H1 (cell line): ENCODE results near the gene NRDE2. TPM values are rescaled to one million over a fixed set of nuclear protein-coding genes. Genes with fewer than 3 reads are reported as not detected.

Experiments used
- CTCF ChIA-PET: fragments of 300-600 bp; sonication (Branson Sonifier 250); formaldehyde crosslinking; loops from one replicate; lab custom pipeline; 2021; ENCODE audit not compliant: partially characterized antibody; lab: Charles Lee
- POLR2A ChIA-PET: fragments of 300-600 bp; sonication (Branson Sonifier 250); formaldehyde crosslinking; loops from one replicate; lab custom pipeline; 2021; ENCODE audit warnings: inconsistent platforms; ENCODE audit not compliant: partially characterized antibody; lab: Charles Lee
- DNase-seq, 2 experiments: peaks; one replicate each; pipeline versions ENCODE4 v3.0.0 to v3.0.0-alpha.2; 2010 to 2022; ENCODE audit warnings: low spot score in 2 of 2, low read depth in 1 of 2, mixed read lengths in 1 of 2
- FAIRE-seq: peaks from 2 replicates; lab custom pipeline; 2011; peaks lifted over from hg19 to GRCh38; lab: Jason Lieb, UNC
- H2AFZ ChIP-seq: 2 replicates; pipeline ENCODE4 v1.8.1; 2012; ENCODE audit warnings: low read length, inconsistent platforms
- H2AK5ac ChIP-seq: 2 replicates; pipeline ENCODE4 v1.6.1; 2013; ENCODE audit warnings: low read depth, low read length
- H2BK120ac ChIP-seq: replicated peaks from 2 replicates; pipeline ENCODE3; 2013; ENCODE audit warnings: low read depth, low read length, inconsistent platforms
- H2BK12ac ChIP-seq: 2 replicates; pipeline ENCODE4 v1.6.1; 2013; ENCODE audit warnings: low read depth, low read length
- H2BK15ac ChIP-seq: 2 replicates; pipeline ENCODE4 v1.6.1; 2013; ENCODE audit warnings: low read length
- H2BK20ac ChIP-seq: 2 replicates; pipeline ENCODE4 v1.6.1; 2013; ENCODE audit warnings: low read length
- H2BK5ac ChIP-seq: 2 replicates; pipeline ENCODE4 v1.6.1; 2013; ENCODE audit warnings: low read depth, low read length
- H3K14ac ChIP-seq: 2 replicates; pipeline ENCODE4 v1.6.1; 2013; ENCODE audit warnings: inconsistent platforms; ENCODE audit not compliant: insufficient read length
- H3K18ac ChIP-seq: 2 replicates; pipeline ENCODE4 v1.6.1; 2013; ENCODE audit warnings: low read length; ENCODE audit errors: extremely low read depth
- H3K23ac ChIP-seq: 2 replicates; pipeline ENCODE4 v1.6.1; 2013; ENCODE audit warnings: inconsistent platforms; ENCODE audit not compliant: insufficient read length
- H3K23me2 ChIP-seq: 2 replicates; pipeline ENCODE4 v1.6.1; 2013; ENCODE audit warnings: low read depth, low read length
- H3K27ac ChIP-seq: 2 replicates; pipeline ENCODE4 v1.6.1; 2011; ENCODE audit warnings: low read depth, low read length, inconsistent platforms
- H3K27me3 ChIP-seq, 4 experiments: replicated peaks in 1 of 4; 1 replicate in 1 of 4; 2 replicates in 3 of 4; pipeline versions ENCODE4 v1.6.1 to v1.8.1; 2011 to 2013; ENCODE audit warnings: low read length in 3 of 4, mild to moderate bottlenecking in 3 of 4, inconsistent platforms in 2 of 4, mixed read lengths in 2 of 4, moderate library complexity in 1 of 4; ENCODE audit not compliant: control insufficient read depth in 3 of 4, insufficient read depth in 3 of 4; ENCODE audit errors: extremely low read depth in 1 of 4
- H3K36me3 ChIP-seq, 4 experiments: 2 replicates each; pipeline versions ENCODE4 v1.6.1 to v1.8.1; 2011 to 2013; ENCODE audit warnings: mild to moderate bottlenecking in 4 of 4, low read length in 3 of 4, moderate library complexity in 2 of 4, control low read depth in 1 of 4, inconsistent platforms in 1 of 4; ENCODE audit not compliant: insufficient read depth in 4 of 4, control insufficient read depth in 2 of 4
- H3K4ac ChIP-seq: replicated peaks from 2 replicates; pipeline ENCODE3; 2013; ENCODE audit warnings: low read length, low read depth, mixed read lengths, inconsistent platforms; ENCODE audit not compliant: insufficient read length
- H3K4me1 ChIP-seq, 4 experiments: replicated peaks in 1 of 4; 1 replicate in 1 of 4; 2 replicates in 3 of 4; pipeline versions ENCODE4 v1.6.1 to v1.8.1; 2011 to 2013; ENCODE audit warnings: low read length in 3 of 4, inconsistent platforms in 2 of 4, mixed read lengths in 1 of 4; ENCODE audit not compliant: insufficient read depth in 4 of 4, control insufficient read depth in 3 of 4
- H3K4me2 ChIP-seq, 2 experiments: 2 replicates each; pipeline versions ENCODE4 v1.6.1 to v1.8.1; 2011 to 2013; ENCODE audit warnings: low read depth in 2 of 2, low read length in 2 of 2, control low read depth in 1 of 2, inconsistent platforms in 1 of 2, mild to moderate bottlenecking in 1 of 2; ENCODE audit not compliant: insufficient read depth in 1 of 2
- H3K4me3 ChIP-seq, 4 experiments: fragments of 200-600, 300-600 bp in 1 of 4; sonication (generic), shearing (Covaris generic), sonication (Bioruptor Twin) in 1 of 4; 2 replicates each; pipeline versions ENCODE4 v1.5.1 to v1.8.1; 2011 to 2016; ENCODE audit warnings: low read length in 4 of 4, low read depth in 3 of 4, control low read depth in 2 of 4, inconsistent platforms in 2 of 4, mild to moderate bottlenecking in 2 of 4, mixed read lengths in 1 of 4, moderate library complexity in 1 of 4; ENCODE audit not compliant: insufficient read depth in 2 of 4; ENCODE audit errors: extremely low read depth in 1 of 4
- H3K56ac ChIP-seq: replicated peaks from 2 replicates; pipeline ENCODE3; 2013; ENCODE audit warnings: low read depth, mild to moderate bottlenecking, mixed read lengths, low read length, inconsistent platforms; ENCODE audit not compliant: insufficient read length
- H3K79me1 ChIP-seq: 2 replicates; pipeline ENCODE4 v1.6.1; 2013; ENCODE audit warnings: low read depth, low read length, control low read depth
- H3K79me2 ChIP-seq, 2 experiments: 2 replicates each; pipeline versions ENCODE4 v1.6.1 to v1.8.1; 2012 to 2013; ENCODE audit warnings: low read length in 2 of 2, mild to moderate bottlenecking in 2 of 2, inconsistent platforms in 1 of 2; ENCODE audit not compliant: insufficient read depth in 2 of 2, control insufficient read depth in 1 of 2
- H3K9ac ChIP-seq, 4 experiments: replicated peaks in 1 of 4; 1 replicate in 1 of 4; 2 replicates in 3 of 4; pipeline versions ENCODE4 v1.6.1 to v1.8.1; 2011 to 2013; ENCODE audit warnings: low read depth in 3 of 4, low read length in 3 of 4, control low read depth in 2 of 4, mild to moderate bottlenecking in 2 of 4, moderate library complexity in 2 of 4, inconsistent platforms in 1 of 4; ENCODE audit errors: extremely low read depth in 1 of 4
- H3K9me3 ChIP-seq, 2 experiments: 2 replicates each; pipeline versions ENCODE4 v1.6.1 to v1.8.1; 2012 to 2013; ENCODE audit warnings: mild to moderate bottlenecking in 2 of 2, moderate library complexity in 2 of 2, control low read depth in 1 of 2, inconsistent platforms in 1 of 2, low read depth in 1 of 2, low read length in 1 of 2, mixed read lengths in 1 of 2; ENCODE audit not compliant: insufficient read depth in 2 of 2
- H4K20me1 ChIP-seq, 2 experiments: replicated peaks in 1 of 2; 2 replicates each; pipeline versions ENCODE3 to v1.8.1; 2011 to 2013; ENCODE audit warnings: inconsistent platforms in 2 of 2, low read length in 2 of 2, mild to moderate bottlenecking in 1 of 2; ENCODE audit not compliant: insufficient read depth in 2 of 2, control insufficient read depth in 1 of 2
- H4K5ac ChIP-seq: 2 replicates; pipeline ENCODE4 v1.6.1; 2013; ENCODE audit warnings: low read length, low read depth, mixed read lengths, inconsistent platforms; ENCODE audit not compliant: insufficient read length
- H4K8ac ChIP-seq: 2 replicates; pipeline ENCODE4 v1.8.0; 2013; ENCODE audit warnings: mild to moderate bottlenecking, moderate library complexity, low read length, inconsistent platforms; ENCODE audit not compliant: insufficient read depth; ENCODE audit errors: extremely low read depth
- H4K91ac ChIP-seq: replicated peaks from 2 replicates; pipeline ENCODE3; 2013; ENCODE audit warnings: low read length, mixed read lengths, inconsistent platforms; ENCODE audit not compliant: insufficient read length
- KDM5A ChIP-seq: fragments of 200-600 bp; IDR thresholded peaks from 2 replicates; pipeline ENCODE4 v1.7.1; 2012; ENCODE audit warnings: mild to moderate bottlenecking, low read length, inconsistent platforms, mixed read lengths
- SP4 ChIP-seq: IDR thresholded peaks from 2 replicates; pipeline ENCODE4 v1.6.1; 2012; ENCODE audit warnings: low read length, inconsistent platforms
- WGBS, 2 experiments: shearing (Covaris generic) in 1 of 2; methylation state at CpG; one replicate each; pipeline versions ENCODE4 v1.1.6 to v1.1.7; 2013 to 2015; ENCODE audit warnings: low lambda C conversion rate in 2 of 2, mixed read lengths in 2 of 2, inconsistent platforms in 1 of 2, low coverage in 1 of 2, missing lambda C conversion rate in 1 of 2; ENCODE audit not compliant: insufficient replicate concordance in 2 of 2, insufficient coverage in 1 of 2, insufficient read length in 1 of 2; ENCODE audit errors: extremely low coverage in 1 of 2, missing lambda C conversion rate in 1 of 2; 5-methylcytosine and 5-hydroxymethylcytosine counted together
- polyA plus RNA-seq, 7 experiments: library from polyadenylated mRNA; depleted of rRNA in 3 of 7; stranded (reverse) in 5 of 7; unstranded in 2 of 7; fragments of >200 nt in 5 of 7; fragments of 200-250 nt in 2 of 7; gene quantifications; 1 replicate in 5 of 7; 2 replicates in 1 of 7; 4 replicates in 1 of 7; pipeline versions ENCODE4 v1.2.1 to v1.2.3, GENCODE V29; 2011 to 2013; ENCODE audit warnings: missing spikeins in 2 of 7, mixed read lengths in 2 of 7
- total RNA-seq: library from RNA; stranded (reverse); fragmentation: NEBNext Ultra II Directional; extraction: Animal tissue kit (Norgen Biotek cat#: 25700); gene quantifications from 2 replicates; pipeline ENCODE4 v1.2.1, GENCODE V29; 2021

NRDE2 gene
- total and polyA plus RNA-seq, 2 of the 8 experiments (the other 6 are each of a cell fraction or from before 2014, with no cell fraction given) = 4.9 to 12.1 TPM

- 95% methylated on average over 4 of the region's 4 CpGs; no CpG with 5 or more reads in 1 of the 2 experiments for WGBS, 2 experiments
- Histone ChIP-seq H4K5ac (no peak overlapping the region), H3K27me3 (no peaks in the 10 kb centered on the region), H2BK120ac (no peak overlapping the region), H3K9ac (no peak overlapping the region), H2AFZ (no peak overlapping the region), H3K4ac (no peak overlapping the region), H2BK5ac (no peak overlapping the region), H3K4me1 (no peaks in the 10 kb centered on the region), H3K14ac (no peak overlapping the region), H3K27ac (no peak overlapping the region), H3K23ac (no peak overlapping the region), H3K23me2 (no peaks in the 10 kb centered on the region), H2AK5ac (no peak overlapping the region), H3K79me1 (no peaks in the 10 kb centered on the region), H3K18ac (no peak overlapping the region), H2BK12ac (no peak overlapping the region), H4K8ac (no peak overlapping the region), H3K4me3 (no peak overlapping the region), H4K91ac (no peak overlapping the region), H2BK20ac (no peak overlapping the region), H4K20me1 (no peaks in the 10 kb centered on the region), H2BK15ac (no peak overlapping the region), H3K56ac (no peak overlapping the region), H3K36me3 (no peaks in the 10 kb centered on the region), H3K9me3 (no peaks in the 10 kb centered on the region), H3K79me2 (no peaks in the 10 kb centered on the region), H3K4me2 (no peak overlapping the region)
- DNase-seq (no peak), FAIRE-seq (no peak)
- TF ChIP-seq KDM5A = no peak
- TF ChIP-seq SP4 = no peak
- ChIA-PET POLR2A (interaction anchor here (0.7 kb wide), 1 partner anchor 14 kb away, joined by 3 read pairs; no protein-coding TSS in a partner anchor), CTCF (interaction anchor here (0.7 kb wide), 1 partner anchor 401 kb away, joined by 3 read pairs; no protein-coding TSS in a partner anchor)
Measured at GRCh38 chr14:90358359-90358758, 26.6 kb upstream of the NRDE2 start.
